ENCODE data around the gene ZDHHC8.

The ZDHHC8 gene

GRCh38 chr22:20114506-20115475 lies 16.8 kb upstream of the ZDHHC8 start:
- DNase-seq = no peak

GRCh38 chr22:20115691-20116375 lies 15.8 kb upstream of the ZDHHC8 start, which contains the start of gene RANBP1:
RANBP1 (plus strand) TSS chr22:20116104; CDS start chr22:20116185, 81 bp downstream.
- no peak for DNase-seq

- DNase-seq = no peak
Measured at GRCh38 chr22:20116376-20116950, 15.1 kb upstream of the ZDHHC8 start.

GRCh38 chr22:20116951-20117632 lies 14.5 kb upstream of the ZDHHC8 start, which contains the start of gene TRMT2A:
TRMT2A (minus strand) TSS chr22:20117226; CDS start chr22:20116906, 320 bp downstream.
- DNase-seq = peak; percentile 95

GRCh38 chr22:20117633-20118299 lies 13.8 kb upstream of the ZDHHC8 start:
- DNase-seq = no peak

GRCh38 chr22:20118300-20119020 lies 13.1 kb upstream of the ZDHHC8 start:
- DNase-seq = no peak

GRCh38 chr22:20121856-20122415 lies 9.7 kb upstream of the ZDHHC8 start:
- no peak for DNase-seq

- DNase-seq = no peak
Measured at GRCh38 chr22:20123366-20124082, 8.1 kb upstream of the ZDHHC8 start.

- DNase-seq = no peak
Measured at GRCh38 chr22:20124083-20124787, 7.4 kb upstream of the ZDHHC8 start.

GRCh38 chr22:20125201-20126174 lies 6.1 kb upstream of the ZDHHC8 start:
- no peak for DNase-seq

- peak; percentile 48 for DNase-seq
Measured at GRCh38 chr22:20126284-20127029, 5.1 kb upstream of the ZDHHC8 start.

- no peak for DNase-seq
Measured at GRCh38 chr22:20127318-20127868, 4.2 kb upstream of the ZDHHC8 start.

GRCh38 chr22:20127869-20128618 lies 3.6 kb upstream of the ZDHHC8 start:
- no peak for DNase-seq

GRCh38 chr22:20128619-20128901 lies 3.0 kb upstream of the ZDHHC8 start:
- DNase-seq = no peak

GRCh38 chr22:20128902-20129746 lies 2.5 kb upstream of the ZDHHC8 start:
- DNase-seq = no peak

GRCh38 chr22:20129747-20130014 lies 1.9 kb upstream of the ZDHHC8 start:
- DNase-seq = no peak
